Breast epithelium (tissue), 3 donors: Measurements from ENCODE around the gene ELL.

Experiments
- POLR2A ChIP-seq: fragments of 450-650 bp; IDR thresholded peaks from one replicate; pipeline ENCODE4 v1.6.1; 2016; ENCODE audit warnings: antibody characterized with exemption, mild to moderate bottlenecking, moderate library complexity
- TF ChIP-seq, protein P1 (sequence below), 3 donors: fragments of 450-650 bp; IDR thresholded peaks; one replicate each; pipeline ENCODE4 v1.5.1; 2016 to 2017; ENCODE audit warnings: antibody characterized with exemption in 3 of 3, mild to moderate bottlenecking in 3 of 3, moderate library complexity in 3 of 3

DNA sequence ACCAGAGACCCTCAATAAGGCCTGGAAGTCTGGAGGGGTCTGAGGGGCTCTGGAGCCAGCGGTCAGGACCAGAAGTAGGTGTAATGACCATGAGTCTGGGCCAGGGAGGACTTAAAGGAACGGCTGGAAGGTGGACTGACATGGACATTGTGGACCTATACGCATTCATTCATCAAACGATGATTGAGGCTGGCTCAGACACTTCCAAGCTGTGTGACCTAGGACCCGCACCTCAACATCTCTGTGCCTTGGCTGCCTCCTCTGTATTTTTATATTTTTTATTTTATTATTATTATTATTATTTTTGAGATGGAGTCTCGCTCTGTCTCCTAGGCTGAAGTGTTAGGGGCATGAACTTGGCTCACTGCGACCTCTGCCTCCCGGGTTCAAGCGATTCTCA lies 115.1 kb downstream of the ELL start:
- TF ChIP-seq, protein P1, sequence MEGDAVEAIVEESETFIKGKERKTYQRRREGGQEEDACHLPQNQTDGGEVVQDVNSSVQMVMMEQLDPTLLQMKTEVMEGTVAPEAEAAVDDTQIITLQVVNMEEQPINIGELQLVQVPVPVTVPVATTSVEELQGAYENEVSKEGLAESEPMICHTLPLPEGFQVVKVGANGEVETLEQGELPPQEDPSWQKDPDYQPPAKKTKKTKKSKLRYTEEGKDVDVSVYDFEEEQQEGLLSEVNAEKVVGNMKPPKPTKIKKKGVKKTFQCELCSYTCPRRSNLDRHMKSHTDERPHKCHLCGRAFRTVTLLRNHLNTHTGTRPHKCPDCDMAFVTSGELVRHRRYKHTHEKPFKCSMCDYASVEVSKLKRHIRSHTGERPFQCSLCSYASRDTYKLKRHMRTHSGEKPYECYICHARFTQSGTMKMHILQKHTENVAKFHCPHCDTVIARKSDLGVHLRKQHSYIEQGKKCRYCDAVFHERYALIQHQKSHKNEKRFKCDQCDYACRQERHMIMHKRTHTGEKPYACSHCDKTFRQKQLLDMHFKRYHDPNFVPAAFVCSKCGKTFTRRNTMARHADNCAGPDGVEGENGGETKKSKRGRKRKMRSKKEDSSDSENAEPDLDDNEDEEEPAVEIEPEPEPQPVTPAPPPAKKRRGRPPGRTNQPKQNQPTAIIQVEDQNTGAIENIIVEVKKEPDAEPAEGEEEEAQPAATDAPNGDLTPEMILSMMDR (IDR thresholded peaks at IDR 0.05): no peak
- TF ChIP-seq POLR2A: no peak
